Smooth muscle cell (in vitro differentiated cells): ENCODE results near the gene KLK15. TPM values are rescaled to one million over a fixed set of nuclear protein-coding genes. Genes with fewer than 3 reads are reported as not detected.

Experiments used
- DNase-seq: peaks from one replicate; lab custom pipeline; 2025; ENCODE audit not compliant: unreplicated experiment; lab: John Stamatoyannopoulos, UW
- H2AFZ ChIP-seq: fragments of 200-600 bp; sonication (generic); 2 replicates; pipeline ENCODE4 v1.6.0; 2016; ENCODE audit warnings: antibody characterized with exemption, low read depth, mild to moderate bottlenecking
- H3F3A ChIP-seq: fragments of 200-600 bp; sonication (generic); 2 replicates; pipeline ENCODE4 v1.6.0; 2017; ENCODE audit warnings: antibody characterized with exemption, low read depth
- H3K27ac ChIP-seq: fragments of 200-600 bp; sonication (generic); 2 replicates; pipeline ENCODE4 v1.5.1; 2016; ENCODE audit warnings: low read depth, mild to moderate bottlenecking
- H3K27me3 ChIP-seq: fragments of 200-600 bp; sonication (generic); 2 replicates; pipeline ENCODE4 v1.6.1; 2016; ENCODE audit warnings: low read depth, mild to moderate bottlenecking
- H3K36me3 ChIP-seq: fragments of 200-600 bp; sonication (generic); 2 replicates; pipeline ENCODE4 v1.5.1; 2016; ENCODE audit warnings: low read depth
- H3K4me1 ChIP-seq: fragments of 200-600 bp; sonication (generic); 2 replicates; pipeline ENCODE4 v1.5.1; 2016; ENCODE audit warnings: low read depth
- H3K4me2 ChIP-seq: fragments of 200-600 bp; sonication (generic); 2 replicates; pipeline ENCODE4 v1.6.0; 2016; ENCODE audit warnings: mild to moderate bottlenecking
- H3K4me3 ChIP-seq: fragments of 200-600 bp; sonication (generic); 2 replicates; pipeline ENCODE4 v1.5.1; 2016; ENCODE audit warnings: mild to moderate bottlenecking
- H3K79me2 ChIP-seq: fragments of 200-600 bp; sonication (generic); 2 replicates; pipeline ENCODE4 v1.6.0; 2016; ENCODE audit warnings: low read depth, mild to moderate bottlenecking
- H3K9ac ChIP-seq: fragments of 200-600 bp; sonication (generic); 2 replicates; pipeline ENCODE4 v1.6.0; 2016; ENCODE audit warnings: low read depth
- H3K9me3 ChIP-seq: fragments of 200-600 bp; sonication (generic); replicated peaks from 2 replicates; pipeline ENCODE4 v1.5.1; 2016; ENCODE audit warnings: low read depth
- H4K20me1 ChIP-seq: fragments of 200-600 bp; sonication (generic); 2 replicates; pipeline ENCODE4 v1.6.0; 2016; ENCODE audit warnings: low read depth
- WGBS: methylation state at CpG from one replicate; pipeline ENCODE4 v1.1.7; 2016; ENCODE audit warnings: low lambda C conversion rate; 5-methylcytosine and 5-hydroxymethylcytosine counted together
- polyA plus RNA-seq: library from polyadenylated mRNA; unstranded; fragments of >200 nt; fragmentation: Nextera tagmentation; extraction: Ambion mirVana; gene quantifications from 2 replicates; pipeline ENCODE4 v1.2.1, GENCODE V29; 2016
- total RNA-seq: library from RNA; depleted of rRNA; stranded (reverse); fragments of >200 nt; gene quantifications from 2 replicates; pipeline ENCODE4 v1.2.3, GENCODE V29; 2014
- TF ChIP-seq, protein P1 (sequence below): fragments of 200-600 bp; sonication (generic); IDR thresholded peaks from 2 replicates; pipeline ENCODE4 v1.5.1; 2017; ENCODE audit warnings: borderline replicate concordance, mild to moderate bottlenecking, antibody characterized with exemption; ENCODE audit not compliant: insufficient read depth, poor library complexity, severe bottlenecking

KLK15 gene
- total and polyA plus RNA-seq, 2 experiments from 2014 or later = not detected

DNA sequence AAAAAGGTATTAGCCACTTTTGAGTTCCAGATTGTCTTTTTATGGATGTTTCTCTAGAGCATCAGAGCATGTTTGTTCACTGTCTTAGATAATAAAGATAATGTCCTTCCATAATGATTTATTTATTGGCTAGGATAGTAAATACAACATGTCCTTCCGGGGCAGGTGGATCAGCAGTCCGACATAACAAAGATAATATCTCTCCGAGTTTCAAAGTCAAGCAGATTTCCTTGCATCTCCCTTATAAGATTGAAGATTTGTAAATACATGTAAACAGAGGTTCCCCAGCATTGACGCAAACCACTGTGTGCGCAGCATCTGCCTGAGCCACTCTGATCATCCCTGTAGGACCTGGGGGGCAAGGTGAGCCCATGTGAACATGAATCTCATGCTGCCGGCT lies 8.8 kb upstream of the KLK15 start:
- Histone ChIP-seq H3F3A (no peaks in the 10 kb centered on the region), H3K36me3 (no peaks in the 10 kb centered on the region), H3K4me2 (no peak overlapping the region), H2AFZ (no peak overlapping the region), H3K4me3 (no peak overlapping the region), H3K79me2 (no peaks in the 10 kb centered on the region), H3K27me3 (peaks cover 11% of the 10 kb centered on the region), H4K20me1 (no peaks in the 10 kb centered on the region), H3K4me1 (no peaks in the 10 kb centered on the region), H3K9me3 (no peaks in the 10 kb centered on the region), H3K9ac (no peak overlapping the region), H3K27ac (no peak overlapping the region)
- 93% methylated on average over 6 of the region's 6 CpGs for WGBS
- no peak for DNase-seq
- TF ChIP-seq, protein P1, sequence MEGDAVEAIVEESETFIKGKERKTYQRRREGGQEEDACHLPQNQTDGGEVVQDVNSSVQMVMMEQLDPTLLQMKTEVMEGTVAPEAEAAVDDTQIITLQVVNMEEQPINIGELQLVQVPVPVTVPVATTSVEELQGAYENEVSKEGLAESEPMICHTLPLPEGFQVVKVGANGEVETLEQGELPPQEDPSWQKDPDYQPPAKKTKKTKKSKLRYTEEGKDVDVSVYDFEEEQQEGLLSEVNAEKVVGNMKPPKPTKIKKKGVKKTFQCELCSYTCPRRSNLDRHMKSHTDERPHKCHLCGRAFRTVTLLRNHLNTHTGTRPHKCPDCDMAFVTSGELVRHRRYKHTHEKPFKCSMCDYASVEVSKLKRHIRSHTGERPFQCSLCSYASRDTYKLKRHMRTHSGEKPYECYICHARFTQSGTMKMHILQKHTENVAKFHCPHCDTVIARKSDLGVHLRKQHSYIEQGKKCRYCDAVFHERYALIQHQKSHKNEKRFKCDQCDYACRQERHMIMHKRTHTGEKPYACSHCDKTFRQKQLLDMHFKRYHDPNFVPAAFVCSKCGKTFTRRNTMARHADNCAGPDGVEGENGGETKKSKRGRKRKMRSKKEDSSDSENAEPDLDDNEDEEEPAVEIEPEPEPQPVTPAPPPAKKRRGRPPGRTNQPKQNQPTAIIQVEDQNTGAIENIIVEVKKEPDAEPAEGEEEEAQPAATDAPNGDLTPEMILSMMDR = no peak

DNA sequence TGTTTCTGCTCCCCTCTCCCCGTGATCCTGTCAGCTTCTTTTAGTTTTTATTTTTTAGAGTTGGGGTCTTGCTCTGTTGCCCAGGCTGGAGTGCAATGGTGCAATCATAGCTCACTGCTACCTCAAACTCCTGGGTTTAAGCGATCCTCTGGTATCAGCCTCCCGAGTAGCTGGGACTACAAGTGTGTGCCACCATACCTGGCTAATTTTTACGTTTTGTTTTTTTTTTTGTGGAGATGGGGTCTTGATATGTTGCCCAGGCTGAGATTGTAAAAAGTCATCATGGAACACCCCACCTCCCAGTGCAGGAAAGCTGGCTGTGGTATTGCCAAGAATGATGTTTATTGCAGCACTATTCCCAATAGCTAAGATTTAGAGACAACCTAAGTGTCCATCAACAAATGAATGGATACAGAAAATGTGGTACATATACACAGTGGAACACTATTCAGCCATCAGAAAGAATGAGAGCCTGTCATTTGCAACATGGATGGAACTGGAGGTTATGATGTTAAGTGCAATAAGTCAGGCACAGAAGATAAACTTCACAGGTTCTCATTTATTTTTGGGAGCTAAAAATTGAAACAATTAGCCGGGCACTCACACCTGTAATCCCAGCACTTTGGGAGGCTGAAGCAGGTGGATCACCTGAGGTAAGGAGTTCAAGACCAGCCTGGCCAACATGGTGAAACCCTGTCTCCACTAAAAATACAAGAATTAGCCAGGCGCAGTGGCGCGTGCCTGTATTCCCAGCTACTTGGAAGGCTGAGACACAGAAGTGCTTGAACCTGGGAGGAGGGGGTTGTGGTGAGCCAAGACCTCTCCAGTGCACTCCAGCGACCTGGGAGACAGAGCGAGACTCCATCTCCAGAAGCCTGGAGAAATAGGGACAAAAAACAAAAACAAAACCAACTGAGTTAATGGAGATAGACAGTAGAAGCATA lies 6.6 kb upstream of the KLK15 start:
- Histone ChIP-seq H3K27me3 (peaks cover 3% of the 10 kb centered on the region), H3K79me2 (no peaks in the 10 kb centered on the region), H3K9me3 (no peaks in the 10 kb centered on the region), H3K4me2 (no peak overlapping the region), H3K36me3 (no peaks in the 10 kb centered on the region), H3K4me3 (no peak overlapping the region), H3F3A (no peaks in the 10 kb centered on the region), H3K27ac (no peak overlapping the region), H3K9ac (no peak overlapping the region), H3K4me1 (no peaks in the 10 kb centered on the region), H2AFZ (no peak overlapping the region), H4K20me1 (no peaks in the 10 kb centered on the region)
- TF ChIP-seq, protein P1 = no peak
- WGBS = 71% methylated on average over 10 of the region's 10 CpGs
- DNase-seq = no peak

DNA sequence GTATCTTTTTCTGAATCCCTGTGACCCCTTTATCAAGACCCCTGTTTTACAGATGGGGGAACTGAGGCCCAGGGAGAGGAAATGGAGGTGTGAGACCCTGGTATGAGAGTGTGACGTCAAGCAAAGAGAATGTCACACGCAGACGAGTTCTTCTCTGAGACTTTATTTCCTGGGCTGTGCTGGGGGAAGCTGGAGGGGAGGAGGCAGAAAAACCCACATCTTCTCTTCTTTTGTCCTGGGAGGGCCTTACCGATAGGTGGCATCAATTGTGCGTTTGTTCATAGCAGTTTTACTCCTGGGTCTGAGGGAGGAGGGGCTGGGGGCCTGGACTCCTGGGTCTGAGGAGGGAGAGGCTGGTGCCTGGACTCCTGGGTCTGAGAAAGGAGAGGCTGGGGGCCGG lies 4.9 kb upstream of the KLK15 start:
- H3F3A ChIP-seq = no peaks in the 10 kb centered on the region
- no peak for DNase-seq
- no peak overlapping the region for H3K4me2 ChIP-seq
- H3K9me3 ChIP-seq = no peaks in the 10 kb centered on the region
- TF ChIP-seq, protein P1 = no peak
- H3K79me2 ChIP-seq = no peaks in the 10 kb centered on the region
- H3K9ac ChIP-seq = no peak overlapping the region
- 33% methylated on average over 6 of the region's 6 CpGs for WGBS
- peaks cover 3% of the 10 kb centered on the region for H3K27me3 ChIP-seq
- no peak overlapping the region for H3K27ac ChIP-seq
- H3K36me3 ChIP-seq = no peaks in the 10 kb centered on the region
- H4K20me1 ChIP-seq = no peaks in the 10 kb centered on the region
- H3K4me3 ChIP-seq = no peak overlapping the region
- no peak overlapping the region for H2AFZ ChIP-seq
- H3K4me1 ChIP-seq = no peaks in the 10 kb centered on the region

DNA sequence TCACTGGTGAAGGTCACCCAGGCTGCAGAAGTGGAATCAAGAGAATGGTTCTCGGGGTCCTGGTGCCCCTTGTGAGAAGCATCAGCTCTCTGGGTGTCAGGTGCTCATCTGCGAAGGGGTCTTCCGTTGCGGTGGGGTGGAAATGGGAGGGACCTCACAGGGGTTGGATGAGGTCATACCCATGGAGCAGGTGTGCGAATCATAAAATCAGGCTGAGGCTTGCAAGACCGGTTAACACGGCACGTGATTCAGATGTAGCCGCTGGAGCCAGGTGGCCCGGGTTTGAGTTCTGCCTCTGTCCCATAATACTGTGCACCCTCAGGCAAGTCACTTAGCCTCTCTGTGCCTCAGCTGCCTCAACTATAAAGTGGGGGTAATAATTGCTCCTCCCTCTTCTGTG lies 3.9 kb upstream of the KLK15 start:
- H3F3A ChIP-seq = no peaks in the 10 kb centered on the region
- H3K27ac ChIP-seq = no peak overlapping the region
- no peaks in the 10 kb centered on the region for H3K4me1 ChIP-seq
- no peak overlapping the region for H2AFZ ChIP-seq
- no peak for DNase-seq
- H3K36me3 ChIP-seq = no peaks in the 10 kb centered on the region
- H3K4me3 ChIP-seq = no peak overlapping the region
- H3K79me2 ChIP-seq = no peaks in the 10 kb centered on the region
- H4K20me1 ChIP-seq = no peaks in the 10 kb centered on the region
- TF ChIP-seq, protein P1 = no peak
- WGBS = 85% methylated on average over 10 of the region's 10 CpGs
- H3K27me3 ChIP-seq = peaks cover 3% of the 10 kb centered on the region
- H3K9me3 ChIP-seq = no peaks in the 10 kb centered on the region
- no peak overlapping the region for H3K4me2 ChIP-seq
- no peak overlapping the region for H3K9ac ChIP-seq
